ENCODE data around the gene ZC3H18. TPM values are rescaled to one million over a fixed set of nuclear protein-coding genes. Genes with fewer than 3 reads are reported as not detected.

The ZC3H18 gene
- total RNA-seq, 1 donor from 2014 or later, result 18.4 TPM

- no peaks in the 10 kb centered on the region for H3K9me3 ChIP-seq
- intact Hi-C loops (cut with DNase I), result no loop called here
- H3K27me3 ChIP-seq, result no peaks in the 10 kb centered on the region
- H3K27ac ChIP-seq, result no peak overlapping the region
- H3K4me3 ChIP-seq, result no peak overlapping the region
- no peaks in the 10 kb centered on the region for H3K4me1 ChIP-seq
- no peak for DNase-seq (ENCODE audit: extremely low spot score in 2 of 2)
- TF ChIP-seq POLR2A (IDR thresholded peaks at IDR 0.05), result no peak
- no peak for TF ChIP-seq POLR2AphosphoS5 (IDR thresholded peaks at IDR 0.05; ENCODE audit: insufficient read depth in 1 of 2, low read depth in 1 of 2)
- TF ChIP-seq CTCF (IDR thresholded peaks at IDR 0.05), result no peak
- H3K36me3 ChIP-seq, result no peaks in the 10 kb centered on the region
Measured at GRCh38 chr16:88552166-88552565, 18.0 kb upstream of the ZC3H18 start.

GRCh38 chr16:88552815-88553214 lies 17.4 kb upstream of the ZC3H18 start:
- Histone ChIP-seq H3K4me1 (no peaks in the 10 kb centered on the region), H3K9me3 (no peaks in the 10 kb centered on the region), H3K27me3 (no peaks in the 10 kb centered on the region), H3K36me3 (no peaks in the 10 kb centered on the region), H3K4me3 (no peak overlapping the region), H3K27ac (no peak overlapping the region)
- intact Hi-C loops (cut with DNase I), result no loop called here
- TF ChIP-seq POLR2AphosphoS5 (IDR thresholded peaks at IDR 0.05; ENCODE audit: insufficient read depth in 1 of 2, low read depth in 1 of 2) (no peak), POLR2A (IDR thresholded peaks at IDR 0.05) (no peak), CTCF (IDR thresholded peaks at IDR 0.05) (no peak)
- no peak for DNase-seq (ENCODE audit: extremely low spot score in 2 of 2)

- intact Hi-C loops (cut with DNase I), result no loop called here
- no peak for DNase-seq (ENCODE audit: extremely low spot score in 2 of 2)
- no peaks in the 10 kb centered on the region for H3K27me3 ChIP-seq
Measured at GRCh38 chr16:88553739-88554138, 16.5 kb upstream of the ZC3H18 start.

GRCh38 chr16:88554711-88555264 lies 15.4 kb upstream of the ZC3H18 start:
- no peaks in the 10 kb centered on the region for H3K4me1 ChIP-seq
- intact Hi-C loops (cut with DNase I), result no loop called here
- no peak for DNase-seq (ENCODE audit: extremely low spot score in 2 of 2)
- H3K4me3 ChIP-seq, result no peak overlapping the region
- H3K27ac ChIP-seq, result no peak overlapping the region
- H3K9me3 ChIP-seq, result no peaks in the 10 kb centered on the region
- no peaks in the 10 kb centered on the region for H3K36me3 ChIP-seq
- TF ChIP-seq CTCF (IDR thresholded peaks at IDR 0.05) (no peak), POLR2AphosphoS5 (IDR thresholded peaks at IDR 0.05; ENCODE audit: insufficient read depth in 1 of 2, low read depth in 1 of 2) (no peak), POLR2A (IDR thresholded peaks at IDR 0.05) (no peak)
- no peaks in the 10 kb centered on the region for H3K27me3 ChIP-seq

More at GRCh38 chr16:88553739-88554138, 16.5 kb upstream of the ZC3H18 start:
- H3K36me3 ChIP-seq, result no peaks in the 10 kb centered on the region
- H3K4me1 ChIP-seq, result no peaks in the 10 kb centered on the region
- no peak overlapping the region for H3K4me3 ChIP-seq
- H3K9me3 ChIP-seq, result no peaks in the 10 kb centered on the region
- no peak overlapping the region for H3K27ac ChIP-seq
- no peak for TF ChIP-seq POLR2AphosphoS5 (IDR thresholded peaks at IDR 0.05; ENCODE audit: insufficient read depth in 1 of 2, low read depth in 1 of 2)
- TF ChIP-seq CTCF (IDR thresholded peaks at IDR 0.05), result no peak
- no peak for TF ChIP-seq POLR2A (IDR thresholded peaks at IDR 0.05)

GRCh38 chr16:88556294-88556988 lies 13.8 kb upstream of the ZC3H18 start:
- Histone ChIP-seq H3K4me3 (no peak overlapping the region), H3K36me3 (no peaks in the 10 kb centered on the region), H3K9me3 (no peaks in the 10 kb centered on the region), H3K27me3 (no peaks in the 10 kb centered on the region), H3K4me1 (no peaks in the 10 kb centered on the region), H3K27ac (no peak overlapping the region)
- TF ChIP-seq POLR2AphosphoS5 (IDR thresholded peaks at IDR 0.05; ENCODE audit: insufficient read depth in 1 of 2, low read depth in 1 of 2) (no peak), CTCF (IDR thresholded peaks at IDR 0.05) (no peak), POLR2A (IDR thresholded peaks at IDR 0.05) (no peak)
- intact Hi-C loops (cut with DNase I), result no loop called here
- no peak for DNase-seq (ENCODE audit: extremely low spot score in 2 of 2)
